Subcutaneous adipose tissue (tissue), 4 donors: ENCODE data around the gene TMEM235. TPM values are rescaled to one million over a fixed set of nuclear protein-coding genes. Genes with fewer than 3 reads are reported as not detected.

ENCODE experiments used
- CTCF ChIP-seq: fragments of 450-650 bp; IDR thresholded peaks from one replicate; pipeline ENCODE4 v1.5.1; 2016; ENCODE audit warnings: low read depth, mild to moderate bottlenecking, control low read depth, antibody characterized with exemption, moderate library complexity
- small RNA-seq: library from RNA; depleted of rRNA; stranded (forward); fragments of <200 nt; gene quantifications from one replicate; pipeline ENCODE3, GENCODE V24; 2016
- total RNA-seq, 4 donors: library from RNA; depleted of rRNA; stranded (reverse); fragments of >200 nt; gene quantifications; one replicate each; pipeline ENCODE4 v1.1.0, GENCODE V29; 2016

TMEM235 gene
- total RNA-seq, 4 donors from 2014 or later, result not detected

- TF ChIP-seq CTCF, result no peak
Measured at GRCh38 chr17:78284146-78284545, 52.7 kb downstream of the TMEM235 start.

GRCh38 chr17:78289004-78289403, 57.6 kb downstream of the TMEM235 start:
- TF ChIP-seq CTCF, result no peak

- TF ChIP-seq CTCF, result no peak
Measured at GRCh38 chr17:78289802-78290363, 58.5 kb downstream of the TMEM235 start.

Small RNA genes within 50 kb of the gene (small RNA-seq; reads per million reads assigned to genes)
- gene AC087645.1, result not detected

Other genes starting within 250 kb of the TMEM235 start
- 10 to 100 TPM; 18.5 to 78.2 (median 23.6) TPM for gene TMC6, start 102.9 kb upstream of the TMEM235 start, total RNA-seq
- 1 to 10 TPM; 2.0 to 7.7 (median 7.6) TPM for gene TMC8, start 100.9 kb upstream of the TMEM235 start, total RNA-seq
- gene C17orf99, start 85.2 kb upstream of the TMEM235 start, total RNA-seq, result not detected
- gene SYNGR2, start 63.0 kb upstream of the TMEM235 start, total RNA-seq, result 10 to 100 TPM; 33.0 to 80.6 (median 50.1) TPM
- gene TK1, start 44.6 kb upstream of the TMEM235 start, total RNA-seq, result 1 to 10 TPM; 1.1 to 8.8 (median 2.7) TPM
- gene AFMID, start 44.3 kb upstream of the TMEM235 start, total RNA-seq, result 10 to 100 TPM; 14.9 to 27.4 (median 20.3) TPM
- 1 to 10 TPM in 2 of 4 donors, not detected in 2; 2.2 to 2.9 TPM for gene BIRC5, start 17.4 kb upstream of the TMEM235 start, total RNA-seq
- gene SOCS3, start 128.4 kb downstream of the TMEM235 start, total RNA-seq, result 10 to 100 TPM; 15.4 to 33.3 (median 24.7) TPM
- 10 to 100 TPM; 25.4 to 63.9 (median 38.4) TPM for gene PGS1, start 147.0 kb downstream of the TMEM235 start, total RNA-seq